ENCODE data around the gene NFU1. TPM values are rescaled to one million over a fixed set of nuclear protein-coding genes. Genes with fewer than 3 reads are reported as not detected.

NFU1 gene
- total RNA-seq, 1 donor from 2014 or later, result 24.3 TPM

GRCh38 chr2:69416147-69416546, 21.1 kb downstream of the NFU1 start:
- DNase-seq (no peak), ATAC-seq (ENCODE audit: low read depth) (no peak)
- Mint-ChIP-seq H3K27me3 (no peaks in the 10 kb centered on the region), H3K9me3 (no peaks in the 10 kb centered on the region), H3K4me3 (no peak overlapping the region), H3K4me1 (no peaks in the 10 kb centered on the region), H3K36me3 (ENCODE audit: low read depth) (peaks cover 51% of the 10 kb centered on the region), H3K27ac (no peak overlapping the region)
- no peak for TF ChIP-seq CTCF (IDR thresholded peaks at IDR 0.05)
- POLR2A ChIA-PET, result no interaction called here
- CTCF ChIA-PET, result no interaction called here
- intact Hi-C loops (cut with micrococcal nuclease), result no loop called here

- no peak for TF ChIP-seq CTCF (IDR thresholded peaks at IDR 0.05)
- intact Hi-C loops (cut with micrococcal nuclease), result no loop called here
- no peaks in the 10 kb centered on the region for H3K9me3 Mint-ChIP-seq
- H3K4me3 Mint-ChIP-seq, result no peak overlapping the region
- ATAC-seq (ENCODE audit: low read depth), result no peak
- CTCF ChIA-PET, result no interaction called here
- H3K36me3 Mint-ChIP-seq (ENCODE audit: low read depth), result peaks cover 43% of the 10 kb centered on the region
- no peaks in the 10 kb centered on the region for H3K27me3 Mint-ChIP-seq
- no peak for DNase-seq
- no peak overlapping the region for H3K27ac Mint-ChIP-seq
- peaks cover 2% of the 10 kb centered on the region for H3K4me1 Mint-ChIP-seq
- POLR2A ChIA-PET, result no interaction called here
Observed at GRCh38 chr2:69411120-69411519, 26.1 kb downstream of the NFU1 start.

GRCh38 chr2:69405306-69405705, 31.9 kb downstream of the NFU1 start:
- H3K27ac Mint-ChIP-seq, result no peak overlapping the region
- no peaks in the 10 kb centered on the region for H3K27me3 Mint-ChIP-seq
- no peak for TF ChIP-seq CTCF (IDR thresholded peaks at IDR 0.05)
- ChIA-PET POLR2A (interaction anchor here (1.1 kb wide), 1 partner anchor 32 kb away, joined by 3 read pairs; the partner anchor contains the start of gene NFU1), CTCF (no interaction called here)
- no peak for ATAC-seq (ENCODE audit: low read depth)
- DNase-seq, result no peak
- peaks cover 2% of the 10 kb centered on the region for H3K9me3 Mint-ChIP-seq
- intact Hi-C loops (cut with micrococcal nuclease), result no loop called here
- H3K36me3 Mint-ChIP-seq (ENCODE audit: low read depth), result peaks cover 52% of the 10 kb centered on the region
- H3K4me1 Mint-ChIP-seq, result no peaks in the 10 kb centered on the region
- H3K4me3 Mint-ChIP-seq, result no peak overlapping the region

DNA sequence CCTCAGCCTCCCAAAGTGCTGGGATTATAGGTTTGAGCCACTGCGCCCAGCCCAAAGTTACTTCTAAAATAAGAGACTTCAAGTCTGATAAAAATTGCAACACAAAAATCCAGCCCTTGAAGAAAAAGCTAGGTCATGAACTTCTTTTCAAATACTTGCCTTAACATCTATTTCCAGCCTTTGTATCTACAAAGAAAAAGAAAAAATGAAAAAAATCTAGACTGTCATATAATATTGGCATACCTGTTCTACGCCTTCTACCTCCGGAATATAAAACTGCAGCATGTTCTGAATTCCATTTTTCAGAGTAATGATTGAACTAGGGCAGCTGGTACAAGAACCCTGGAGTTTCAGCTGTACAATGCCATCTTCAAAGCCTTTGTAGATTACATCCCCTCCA, 37.1 kb downstream of the NFU1 start:
- H3K27me3 Mint-ChIP-seq, result no peaks in the 10 kb centered on the region
- DNase-seq (no peak), ATAC-seq (ENCODE audit: low read depth) (no peak)
- peaks cover 69% of the 10 kb centered on the region for H3K36me3 Mint-ChIP-seq (ENCODE audit: low read depth)
- no peak for TF ChIP-seq CTCF (IDR thresholded peaks at IDR 0.05)
- ChIA-PET POLR2A (no interaction called here), CTCF (no interaction called here)
- no peak overlapping the region for H3K4me3 Mint-ChIP-seq
- no peaks in the 10 kb centered on the region for H3K4me1 Mint-ChIP-seq
- H3K9me3 Mint-ChIP-seq, result peaks cover 2% of the 10 kb centered on the region
- intact Hi-C loops (cut with micrococcal nuclease), result no loop called here
- no peak overlapping the region for H3K27ac Mint-ChIP-seq

DNA sequence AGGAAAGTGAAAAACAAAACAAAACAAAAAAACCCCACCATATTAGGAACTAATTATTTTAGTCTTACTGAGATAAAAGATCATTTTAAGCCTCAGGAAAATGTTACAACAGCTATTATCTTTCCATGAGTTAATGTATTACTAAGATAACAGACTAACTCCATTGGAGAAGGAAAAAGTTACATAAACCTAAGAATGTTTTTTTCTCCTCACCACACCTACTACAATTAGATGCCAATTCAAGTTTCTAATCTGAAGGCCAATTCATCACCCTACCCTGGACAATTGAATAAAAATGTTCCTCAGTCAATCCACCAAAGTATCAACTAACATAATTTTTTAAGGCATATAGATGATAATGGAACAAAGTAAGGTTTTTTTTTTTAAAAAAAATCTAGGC, 40.0 kb downstream of the NFU1 start:
- TF ChIP-seq CTCF (IDR thresholded peaks at IDR 0.05), result no peak
- ChIA-PET CTCF (no interaction called here), POLR2A (no interaction called here)
- ATAC-seq (ENCODE audit: low read depth), result no peak
- no peaks in the 10 kb centered on the region for H3K4me1 Mint-ChIP-seq
- H3K36me3 Mint-ChIP-seq (ENCODE audit: low read depth), result peaks cover 71% of the 10 kb centered on the region
- H3K27ac Mint-ChIP-seq, result no peak overlapping the region
- no peaks in the 10 kb centered on the region for H3K9me3 Mint-ChIP-seq
- H3K27me3 Mint-ChIP-seq, result no peaks in the 10 kb centered on the region
- no peak for DNase-seq
- no peak overlapping the region for H3K4me3 Mint-ChIP-seq
- intact Hi-C loops (cut with micrococcal nuclease), result no loop called here

Measured in activated B cell treated with CpG ODN at 0.5 μM for 24 hours (primary cell).